ENCODE measurements around the gene CBX7. TPM values are rescaled to one million over a fixed set of nuclear protein-coding genes. Genes with fewer than 3 reads are reported as not detected.

The CBX7 gene
- total and polyA plus RNA-seq, 2 of the 8 experiments (the other 6 are each of a cell fraction or from before 2014, with no cell fraction given) = 6.9 to 8.7 TPM

GRCh38 chr22:39110631-39111561, 41.6 kb downstream of the CBX7 start (continued):
- TF ChIP-seq CTCF (IDR thresholded peaks at IDR 0.05; ENCODE audit: control extremely low read depth in 1 of 3, insufficient read depth in 1 of 3, low read depth in 1 of 3, low read length in 3 of 3) (no peak), MAX (IDR thresholded peaks at IDR 0.05) (no peak), SP1 (IDR thresholded peaks at IDR 0.05; ENCODE audit: low read depth, low read length) (no peak)
